ENCODE results near the gene ZNF679. TPM values are rescaled to one million over a fixed set of nuclear protein-coding genes. Genes with fewer than 3 reads are reported as not detected.
"Not testable (repeated sequence)": the region's sequence is repeated elsewhere in the genome, so short reads cannot be mapped to it uniquely, and the experiment has no call there.

The ZNF679 gene
- total and polyA plus RNA-seq, 9 donors: not detected

DNA sequence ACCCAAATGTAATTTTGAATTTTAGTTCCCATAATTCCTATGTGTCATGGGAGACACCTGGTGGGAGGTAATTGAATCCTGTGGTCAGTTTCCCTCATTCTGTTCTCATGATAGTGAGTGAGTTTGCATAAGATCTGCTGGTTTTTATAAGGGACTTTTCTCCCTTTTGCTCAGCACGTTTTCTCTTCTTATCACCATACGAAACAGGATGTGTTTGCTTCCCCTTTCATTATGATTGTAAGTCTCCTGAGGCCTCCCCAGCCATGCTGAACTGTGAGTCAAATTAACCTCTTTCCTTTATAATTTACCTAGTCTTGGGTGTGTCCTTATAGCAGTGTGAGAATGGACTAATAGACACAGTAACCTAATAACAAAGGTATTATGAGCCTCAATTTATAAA is 49.4 kb downstream of the ZNF679 start:
- intact Hi-C loops (cut with DNase I): no loop called here
- Histone ChIP-seq H3K4me3 (no peak overlapping the region), H3K4me1 (ENCODE audit: insufficient read depth) (no peaks in the 10 kb centered on the region), H3K27me3 (no peaks in the 10 kb centered on the region), H3K36me3 (no peaks in the 10 kb centered on the region), H3K27ac (no peak overlapping the region), H3K9me3 (no peaks in the 10 kb centered on the region)
- WGBS, 3 donors: 47 to 63% (median 59%) methylated on average over 2 of the region's 2 CpGs
- DNase-seq: no peak
- TF ChIP-seq, protein P1, sequence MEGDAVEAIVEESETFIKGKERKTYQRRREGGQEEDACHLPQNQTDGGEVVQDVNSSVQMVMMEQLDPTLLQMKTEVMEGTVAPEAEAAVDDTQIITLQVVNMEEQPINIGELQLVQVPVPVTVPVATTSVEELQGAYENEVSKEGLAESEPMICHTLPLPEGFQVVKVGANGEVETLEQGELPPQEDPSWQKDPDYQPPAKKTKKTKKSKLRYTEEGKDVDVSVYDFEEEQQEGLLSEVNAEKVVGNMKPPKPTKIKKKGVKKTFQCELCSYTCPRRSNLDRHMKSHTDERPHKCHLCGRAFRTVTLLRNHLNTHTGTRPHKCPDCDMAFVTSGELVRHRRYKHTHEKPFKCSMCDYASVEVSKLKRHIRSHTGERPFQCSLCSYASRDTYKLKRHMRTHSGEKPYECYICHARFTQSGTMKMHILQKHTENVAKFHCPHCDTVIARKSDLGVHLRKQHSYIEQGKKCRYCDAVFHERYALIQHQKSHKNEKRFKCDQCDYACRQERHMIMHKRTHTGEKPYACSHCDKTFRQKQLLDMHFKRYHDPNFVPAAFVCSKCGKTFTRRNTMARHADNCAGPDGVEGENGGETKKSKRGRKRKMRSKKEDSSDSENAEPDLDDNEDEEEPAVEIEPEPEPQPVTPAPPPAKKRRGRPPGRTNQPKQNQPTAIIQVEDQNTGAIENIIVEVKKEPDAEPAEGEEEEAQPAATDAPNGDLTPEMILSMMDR (IDR thresholded peaks at IDR 0.05): no peak
- TF ChIP-seq POLR2A (IDR thresholded peaks at IDR 0.05) (no peak), EP300 (IDR thresholded peaks at IDR 0.05) (no peak)

DNA sequence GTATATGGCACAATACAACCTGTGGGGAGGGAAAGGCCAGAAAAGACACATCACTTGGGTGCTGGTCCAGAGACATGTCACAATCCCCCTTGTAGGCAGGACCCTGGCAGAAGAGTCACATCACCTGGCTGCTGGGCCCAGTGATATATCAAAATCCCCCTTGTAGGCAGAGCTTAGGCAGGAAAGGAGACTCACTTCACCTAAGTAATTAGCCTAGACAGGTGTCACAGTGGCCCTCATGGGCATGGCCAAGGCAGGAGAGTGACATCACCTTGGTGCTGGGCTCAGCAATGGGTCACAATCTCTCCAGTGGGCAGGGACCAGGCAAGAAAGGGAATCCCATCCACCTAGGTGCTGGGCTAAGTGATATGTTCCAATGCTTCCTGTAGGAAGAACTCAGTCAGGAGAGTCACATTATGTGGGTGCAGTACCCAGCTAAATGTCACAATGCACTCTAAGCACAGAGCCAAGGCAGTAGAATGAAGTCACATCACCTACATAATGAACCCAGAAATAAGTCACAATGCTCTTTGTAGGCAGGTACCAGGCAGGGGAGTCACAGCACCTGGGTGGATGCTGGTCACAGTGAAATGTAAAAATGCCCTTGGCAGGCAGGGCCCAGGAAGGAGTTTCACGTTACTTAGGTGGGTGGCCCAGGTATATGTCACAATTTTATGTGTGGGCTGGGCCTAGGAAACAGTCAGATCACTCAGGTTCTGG is 66.6 kb downstream of the ZNF679 start:
- Histone ChIP-seq H3K4me3 (no peak overlapping the region), H3K27ac (no peak overlapping the region), H3K27me3 (no peaks in the 10 kb centered on the region), H3K4me1 (ENCODE audit: insufficient read depth) (no peaks in the 10 kb centered on the region), H3K36me3 (no peaks in the 10 kb centered on the region), H3K9me3 (no peaks in the 10 kb centered on the region)
- TF ChIP-seq POLR2A (IDR thresholded peaks at IDR 0.05) (no peak), EP300 (IDR thresholded peaks at IDR 0.05) (no peak)
- TF ChIP-seq, protein P1 (IDR thresholded peaks at IDR 0.05): no peak
- intact Hi-C loops (cut with DNase I): no loop called here
- 79 to 83% (median 83%) methylated on average over 1 of the region's 1 CpG for WGBS, 3 donors
- no peak for DNase-seq

DNA sequence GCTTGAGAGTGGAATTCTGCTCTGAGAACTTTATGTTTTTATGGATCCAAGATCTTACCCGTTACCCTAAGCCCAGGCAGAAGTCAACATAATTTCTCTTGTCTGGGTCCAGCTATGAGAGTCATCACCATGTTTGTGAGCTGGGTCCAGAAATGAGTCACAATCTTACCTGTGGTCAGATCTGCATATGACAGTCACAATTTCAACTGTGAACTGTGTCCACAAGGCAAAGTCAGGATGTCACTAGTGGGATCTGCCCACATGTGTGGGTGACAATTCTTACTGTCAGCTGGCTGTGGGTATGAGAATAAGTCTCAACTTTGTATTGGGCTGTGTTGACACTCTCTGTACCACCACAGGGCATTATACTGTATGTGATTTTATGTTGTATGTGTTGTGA is 69.1 kb downstream of the ZNF679 start:
- DNase-seq; H3K9me3 ChIP-seq; intact Hi-C loops (cut with DNase I); H3K36me3 ChIP-seq; H3K4me3 ChIP-seq; H3K4me1 ChIP-seq (ENCODE audit: insufficient read depth); H3K27ac ChIP-seq; H3K27me3 ChIP-seq: not testable (repeated sequence)
- 63 to 80% (median 73%) methylated on average over 1 of the region's 1 CpG for WGBS, 3 donors

DNA sequence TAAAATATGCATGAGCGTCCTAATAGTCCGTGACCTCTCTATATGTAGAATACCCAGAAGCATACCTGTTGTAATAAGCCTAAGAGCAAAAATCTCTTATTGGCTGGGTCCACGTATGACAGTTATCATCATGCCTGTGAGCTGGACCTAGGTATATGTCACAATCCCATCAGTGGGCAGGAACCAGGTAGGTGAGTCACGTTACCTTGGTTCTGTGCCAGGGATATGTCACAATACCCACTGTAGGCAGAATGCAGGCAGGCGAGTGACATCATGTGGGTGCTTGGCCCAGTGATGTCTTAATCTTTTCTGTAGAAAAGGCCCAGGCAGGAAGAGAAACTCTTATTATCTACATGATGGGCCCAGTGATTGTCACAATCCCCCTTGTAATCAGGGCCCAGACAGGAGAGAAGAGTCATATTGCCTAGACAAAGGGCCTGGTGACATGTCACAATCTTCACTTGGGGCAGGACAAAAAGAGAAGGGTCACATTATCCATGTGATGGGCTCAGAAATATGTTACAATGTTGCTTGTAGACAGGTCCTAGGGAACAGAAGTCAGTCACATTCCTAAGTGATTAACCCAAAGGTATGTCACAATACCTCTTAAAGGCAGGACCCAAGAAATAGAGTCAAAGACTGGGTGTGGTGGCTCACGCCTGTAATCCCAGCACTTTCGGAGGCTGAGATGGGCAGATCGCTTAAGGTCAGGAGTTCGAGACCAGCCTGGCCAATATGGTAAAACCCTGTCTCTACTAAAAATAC is 72.5 kb downstream of the ZNF679 start:
- TF ChIP-seq, protein P1 (IDR thresholded peaks at IDR 0.05): no peak
- TF ChIP-seq EP300 (IDR thresholded peaks at IDR 0.05) (no peak), POLR2A (IDR thresholded peaks at IDR 0.05) (no peak)
- H3K4me1 ChIP-seq (ENCODE audit: insufficient read depth): no peaks in the 10 kb centered on the region
- H3K4me3 ChIP-seq: no peak overlapping the region
- H3K27ac ChIP-seq: no peak overlapping the region
- 86 to 93% (median 91%) methylated on average over 9 of the region's 9 CpGs for WGBS, 3 donors
- DNase-seq: no peak
- H3K27me3 ChIP-seq: no peaks in the 10 kb centered on the region
- H3K9me3 ChIP-seq: no peaks in the 10 kb centered on the region
- intact Hi-C loops (cut with DNase I): no loop called here
- H3K36me3 ChIP-seq: no peaks in the 10 kb centered on the region

Measured in ovary (tissue), 9 donors.